HEK293T (cell line): Measurements from ENCODE around the gene ATP1A2.

Source experiments
- ARNT ChIP-seq: fragments of 450-650 bp; IDR thresholded peaks from 2 replicates; pipeline ENCODE4 v1.6.1; 2017; ENCODE audit warnings: mild to moderate bottlenecking
- CTBP1 ChIP-seq: fragments of 450-650 bp; IDR thresholded peaks from 2 replicates; pipeline ENCODE4 v1.6.1; 2016; ENCODE audit warnings: borderline replicate concordance
- FOXK2 ChIP-seq: fragments of 450-650 bp; IDR thresholded peaks from 2 replicates; pipeline ENCODE4 v1.6.1; 2016; ENCODE audit warnings: mild to moderate bottlenecking
- FOXM1 ChIP-seq: fragments of 450-650 bp; IDR thresholded peaks from 2 replicates; pipeline ENCODE4 v1.6.1; 2017; ENCODE audit warnings: mild to moderate bottlenecking, borderline replicate concordance
- HDGF ChIP-seq: fragments of 450-650 bp; IDR thresholded peaks from 2 replicates; pipeline ENCODE4 v1.6.1; 2017; ENCODE audit warnings: antibody characterized with exemption, borderline replicate concordance

DNA sequence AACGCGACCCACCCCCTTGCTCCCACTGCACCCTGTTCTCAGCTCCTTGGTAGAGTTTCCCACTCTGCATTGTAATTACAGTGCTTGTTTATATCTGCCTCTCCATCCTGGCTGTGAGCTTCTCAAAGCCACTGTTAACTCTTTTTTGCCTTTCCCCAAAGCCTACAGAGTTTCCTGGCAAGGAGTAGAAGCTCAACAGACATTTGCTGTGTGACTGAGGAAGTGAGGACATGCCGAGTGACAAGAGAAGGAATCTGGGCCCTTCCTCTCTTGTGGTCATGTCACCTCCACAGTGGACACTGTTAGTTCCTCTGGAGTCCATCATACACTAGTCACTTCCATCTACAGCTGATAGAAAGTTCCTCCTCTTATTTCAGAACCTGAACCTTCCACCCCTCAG, 11.1 kb upstream of the ATP1A2 start:
- TF ChIP-seq HDGF = no peak
- no peak for TF ChIP-seq ARNT
- no peak for TF ChIP-seq FOXK2
- no peak for TF ChIP-seq CTBP1
- TF ChIP-seq FOXM1 = no peak
